ENCODE measurements around the gene DLX4.

DLX4 gene

DNA sequence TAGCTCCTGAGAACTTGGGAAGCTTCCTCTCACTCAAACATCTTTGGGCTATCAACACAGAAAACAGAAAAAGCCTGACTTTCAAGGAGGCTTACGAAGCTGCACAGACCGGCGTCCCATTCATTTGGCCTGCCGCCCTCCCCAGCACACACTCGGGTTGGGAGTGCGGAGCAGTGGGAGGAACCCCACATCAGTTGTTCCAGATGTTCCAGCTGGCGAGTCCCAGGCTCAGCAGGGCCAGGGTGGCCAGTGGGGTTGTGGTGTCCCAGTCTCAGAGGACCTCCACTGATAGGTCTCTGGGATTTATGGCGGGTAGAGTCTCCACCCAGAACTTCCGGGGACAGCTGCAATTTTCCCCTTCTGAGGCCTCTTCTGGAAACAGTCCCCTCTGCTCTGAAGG is 43.1 kb upstream of the DLX4 start:
- Histone ChIP-seq H3K36me3 (no peaks in the 10 kb centered on the region), H3K27me3 (ENCODE audit: insufficient read depth, low read depth, severe bottlenecking) (no peaks in the 10 kb centered on the region), H3K9me3 (ENCODE audit: severe bottlenecking) (peaks cover 2% of the 10 kb centered on the region), H3K4me3 (ENCODE audit: low read depth, low read length) (no peak overlapping the region), H3K27ac (no peak overlapping the region)
- DNase-seq = no peak
- TF ChIP-seq, protein P1, sequence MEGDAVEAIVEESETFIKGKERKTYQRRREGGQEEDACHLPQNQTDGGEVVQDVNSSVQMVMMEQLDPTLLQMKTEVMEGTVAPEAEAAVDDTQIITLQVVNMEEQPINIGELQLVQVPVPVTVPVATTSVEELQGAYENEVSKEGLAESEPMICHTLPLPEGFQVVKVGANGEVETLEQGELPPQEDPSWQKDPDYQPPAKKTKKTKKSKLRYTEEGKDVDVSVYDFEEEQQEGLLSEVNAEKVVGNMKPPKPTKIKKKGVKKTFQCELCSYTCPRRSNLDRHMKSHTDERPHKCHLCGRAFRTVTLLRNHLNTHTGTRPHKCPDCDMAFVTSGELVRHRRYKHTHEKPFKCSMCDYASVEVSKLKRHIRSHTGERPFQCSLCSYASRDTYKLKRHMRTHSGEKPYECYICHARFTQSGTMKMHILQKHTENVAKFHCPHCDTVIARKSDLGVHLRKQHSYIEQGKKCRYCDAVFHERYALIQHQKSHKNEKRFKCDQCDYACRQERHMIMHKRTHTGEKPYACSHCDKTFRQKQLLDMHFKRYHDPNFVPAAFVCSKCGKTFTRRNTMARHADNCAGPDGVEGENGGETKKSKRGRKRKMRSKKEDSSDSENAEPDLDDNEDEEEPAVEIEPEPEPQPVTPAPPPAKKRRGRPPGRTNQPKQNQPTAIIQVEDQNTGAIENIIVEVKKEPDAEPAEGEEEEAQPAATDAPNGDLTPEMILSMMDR (IDR thresholded peaks at IDR 0.05; ENCODE audit: low read depth, low read length) = no peak

DNA sequence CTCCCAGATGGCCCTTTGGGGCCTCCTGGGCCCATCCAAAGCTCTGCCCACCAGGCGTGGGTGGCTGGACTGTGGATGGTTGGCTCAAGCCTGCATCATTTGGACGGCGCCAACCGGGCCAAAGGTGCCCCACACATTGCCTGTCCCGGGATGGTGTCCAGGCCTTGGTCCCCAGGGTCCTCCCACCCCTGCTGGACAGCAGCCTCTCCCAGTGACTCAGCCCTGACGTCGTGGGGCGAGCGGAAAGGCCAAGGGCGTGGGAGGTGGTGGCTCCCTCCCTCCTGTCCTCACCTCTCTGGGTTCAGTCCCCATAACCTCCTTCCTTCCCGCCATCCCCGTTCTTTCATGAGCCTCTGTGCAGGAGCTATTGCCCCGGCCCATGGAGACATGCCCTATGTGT is 42.1 kb upstream of the DLX4 start:
- Histone ChIP-seq H3K4me3 (ENCODE audit: low read depth, low read length) (no peak overlapping the region), H3K9me3 (ENCODE audit: severe bottlenecking) (peaks cover 7% of the 10 kb centered on the region), H3K27ac (no peak overlapping the region), H3K36me3 (no peaks in the 10 kb centered on the region), H3K27me3 (ENCODE audit: insufficient read depth, low read depth, severe bottlenecking) (no peaks in the 10 kb centered on the region)
- no peak for DNase-seq
- TF ChIP-seq, protein P1 (IDR thresholded peaks at IDR 0.05; ENCODE audit: low read depth, low read length) = no peak

DNA sequence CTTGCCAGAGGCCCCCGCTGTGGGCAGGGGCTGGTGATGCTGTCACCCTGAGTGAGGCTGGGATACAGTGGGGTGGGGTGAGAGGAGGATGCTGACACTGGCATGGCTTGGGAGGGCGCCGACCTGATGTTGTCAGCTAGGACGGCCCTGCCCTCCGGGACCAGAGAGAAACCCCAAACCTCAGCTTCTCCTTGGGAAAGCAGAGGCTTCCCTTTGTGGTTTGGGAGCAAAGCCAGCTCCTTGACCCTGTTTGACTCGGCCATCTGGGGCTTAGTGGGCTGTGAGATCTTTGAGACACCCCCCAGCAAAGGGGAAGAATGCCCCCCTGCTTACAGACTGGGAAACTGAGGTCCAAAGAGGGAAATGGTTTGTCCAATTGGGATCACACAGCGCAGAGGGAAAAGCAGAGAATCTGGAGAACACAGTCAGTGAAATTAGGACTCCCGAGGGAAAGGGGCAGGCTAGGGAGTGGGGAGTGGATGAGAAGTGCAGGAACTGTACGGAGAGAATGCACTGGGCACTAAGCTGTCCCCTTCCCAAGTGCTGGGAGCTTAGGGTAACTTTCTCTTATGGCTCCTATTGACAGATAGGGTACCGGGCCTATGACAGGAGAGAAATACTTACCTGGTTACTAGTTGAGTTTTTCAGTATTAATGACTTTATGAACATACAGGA is 40.7 kb upstream of the DLX4 start:
- H3K27ac ChIP-seq = peak overlapping the region; percentile 15
- TF ChIP-seq, protein P1 (IDR thresholded peaks at IDR 0.05; ENCODE audit: low read depth, low read length) = no peak
- peaks cover 7% of the 10 kb centered on the region for H3K9me3 ChIP-seq (ENCODE audit: severe bottlenecking)
- H3K36me3 ChIP-seq = no peaks in the 10 kb centered on the region
- no peak overlapping the region for H3K4me3 ChIP-seq (ENCODE audit: low read depth, low read length)
- DNase-seq = no peak
- no peaks in the 10 kb centered on the region for H3K27me3 ChIP-seq (ENCODE audit: insufficient read depth, low read depth, severe bottlenecking)

DNA sequence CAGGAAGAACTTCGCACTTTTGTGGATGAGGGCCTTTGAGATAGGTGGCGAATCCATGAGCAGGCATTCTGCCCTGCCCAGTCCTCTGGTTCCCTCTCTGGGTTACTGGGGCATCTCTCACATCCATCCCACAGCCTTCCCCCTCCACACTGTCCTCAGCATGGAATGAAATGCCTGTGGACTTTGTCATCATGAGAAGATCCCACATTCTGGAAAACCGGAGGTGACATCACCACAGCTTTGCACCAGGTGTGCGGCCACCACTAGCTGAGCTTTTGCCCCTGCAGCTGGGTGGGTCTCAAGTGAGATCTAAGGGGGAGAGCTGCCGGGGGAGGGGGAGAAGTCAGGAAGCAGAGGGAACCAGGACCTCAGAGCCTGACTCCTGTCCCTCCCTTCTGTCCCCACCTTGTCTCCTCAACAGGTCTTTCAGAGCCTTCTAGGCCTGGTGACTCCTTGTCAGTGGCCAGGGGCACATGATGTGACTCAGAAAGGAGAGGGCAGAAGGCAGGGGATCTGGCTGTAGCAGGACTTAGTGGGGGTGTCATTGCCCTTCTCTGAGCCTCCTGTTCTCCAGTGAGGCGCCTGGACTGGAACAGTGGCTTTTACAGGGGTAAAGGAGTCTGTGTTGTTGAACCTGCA is 40.0 kb upstream of the DLX4 start:
- DNase-seq = peak; percentile 43
- Histone ChIP-seq H3K9me3 (ENCODE audit: severe bottlenecking) (peaks cover 7% of the 10 kb centered on the region), H3K36me3 (no peaks in the 10 kb centered on the region), H3K27me3 (ENCODE audit: insufficient read depth, low read depth, severe bottlenecking) (no peaks in the 10 kb centered on the region), H3K27ac (peak overlapping the region; percentile 20; the same call in 1 of the 2 replicates), H3K4me3 (ENCODE audit: low read depth, low read length) (no peak overlapping the region)
- TF ChIP-seq, protein P1 (IDR thresholded peaks at IDR 0.05; ENCODE audit: low read depth, low read length) = 0 out of 2 replicates have a peak, but pooled peaks have one; percentile 3

DNA sequence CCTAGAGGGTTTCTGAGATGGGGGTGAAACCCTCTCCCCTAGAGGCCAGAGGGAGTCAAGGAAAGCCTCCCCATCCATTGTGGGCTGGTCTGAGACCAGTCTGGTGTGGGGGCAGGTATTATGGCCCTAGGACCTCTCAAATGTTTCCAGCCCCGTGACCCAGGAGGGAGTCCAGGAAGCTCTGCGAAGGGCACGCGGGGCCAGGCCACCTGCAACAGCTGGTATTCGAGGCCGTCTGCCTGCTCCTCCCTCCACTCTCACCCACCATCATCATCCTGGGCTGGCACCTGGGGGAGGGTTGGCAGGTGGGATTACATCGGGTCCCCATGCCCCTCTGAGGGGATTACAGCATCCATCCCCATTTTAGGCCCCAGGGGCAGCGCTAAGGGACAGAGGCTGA is 38.1 kb upstream of the DLX4 start:
- peaks cover 7% of the 10 kb centered on the region for H3K9me3 ChIP-seq (ENCODE audit: severe bottlenecking)
- H3K27ac ChIP-seq = peak overlapping the region; percentile 86
- H3K4me3 ChIP-seq (ENCODE audit: low read depth, low read length) = no peak overlapping the region
- DNase-seq = no peak
- TF ChIP-seq, protein P1 (IDR thresholded peaks at IDR 0.05; ENCODE audit: low read depth, low read length) = no peak
- H3K36me3 ChIP-seq = no peaks in the 10 kb centered on the region
- no peaks in the 10 kb centered on the region for H3K27me3 ChIP-seq (ENCODE audit: insufficient read depth, low read depth, severe bottlenecking)
